ENCODE data around the gene PTPRE.

- TF ChIP-seq EZH2 (IDR thresholded peaks at IDR 0.05; ENCODE audit: low read depth) (no peak), CTCF (conservative IDR thresholded peaks at IDR 0.05) (no peak)
Measured at GRCh38 chr10:127978481-127978880, 71.6 kb downstream of the PTPRE start.
